ENCODE data around the gene POTEB2.
"Not testable (repeated sequence)": the region's sequence is repeated elsewhere in the genome, so short reads cannot be mapped to it uniquely, and the experiment has no call there.

The POTEB2 gene

DNA sequence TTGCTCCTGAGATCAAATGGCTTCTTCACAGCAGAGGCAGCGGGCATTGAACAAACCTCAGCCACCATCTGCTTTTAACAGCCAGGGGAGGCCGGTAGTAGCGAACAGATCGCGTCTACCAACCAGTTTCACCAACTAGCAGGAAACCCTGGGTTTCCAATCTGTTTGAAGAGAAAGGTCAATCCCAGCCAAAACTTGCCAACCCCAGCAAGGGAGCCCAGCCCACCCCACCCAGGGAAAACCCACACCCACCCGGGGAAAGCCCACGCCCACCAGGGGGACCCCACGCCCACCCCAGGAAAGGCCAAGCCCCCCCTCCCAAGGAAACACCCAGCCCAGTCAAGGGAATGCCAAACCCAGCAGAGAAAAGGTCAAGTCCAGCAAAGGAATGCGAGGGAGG lies at the start of gene POTEB2:
Gene POTEB2 (minus strand): TSS at position 101 of the 400 bp plus-strand sequence. CDS start 33 bp downstream, at position 68.
- DNase-seq, result not testable (repeated sequence)

DNA sequence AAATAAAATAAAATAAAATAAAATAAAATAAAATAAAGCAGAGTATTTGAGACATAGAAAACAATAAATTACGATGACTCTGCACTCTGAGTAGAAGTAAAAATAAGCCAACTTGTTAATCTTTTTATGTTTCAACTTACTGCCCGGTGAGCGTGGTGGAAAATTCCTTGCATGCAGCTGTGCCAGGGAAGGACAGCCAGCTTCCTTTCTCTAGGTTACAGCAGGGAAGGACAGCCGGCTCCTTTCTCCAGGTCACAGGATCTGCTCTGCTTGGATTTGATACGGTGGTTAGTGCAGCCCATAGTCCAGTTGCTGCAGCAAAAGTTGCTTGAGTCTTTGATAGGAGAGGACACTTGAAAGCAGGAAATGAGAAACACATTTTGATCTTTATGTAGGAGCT lies 13.8 kb upstream of the POTEB2 start:
- DNase-seq, result not testable (repeated sequence)

DNA sequence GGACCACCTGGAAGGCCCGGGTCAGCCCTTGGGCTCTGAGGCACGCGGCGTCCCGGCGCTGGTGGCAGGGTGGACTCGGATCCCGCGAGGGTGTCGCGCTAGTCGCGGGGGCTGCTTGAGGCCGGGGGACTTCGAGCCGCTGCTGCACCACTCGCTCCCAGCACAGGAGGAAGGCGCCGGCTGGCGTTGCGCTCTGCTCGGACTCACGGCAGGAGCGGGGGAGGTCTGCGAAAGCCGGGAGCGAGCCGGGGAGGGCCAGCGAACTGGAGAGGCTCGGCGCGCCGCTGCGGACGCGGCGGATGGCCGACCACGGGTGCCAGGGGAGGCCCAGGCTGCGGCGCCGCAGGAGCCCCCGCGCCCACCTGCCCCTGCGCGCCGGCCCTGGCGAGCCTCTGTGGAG lies 12.3 kb upstream of the POTEB2 start:
- not testable (repeated sequence) for DNase-seq

DNA sequence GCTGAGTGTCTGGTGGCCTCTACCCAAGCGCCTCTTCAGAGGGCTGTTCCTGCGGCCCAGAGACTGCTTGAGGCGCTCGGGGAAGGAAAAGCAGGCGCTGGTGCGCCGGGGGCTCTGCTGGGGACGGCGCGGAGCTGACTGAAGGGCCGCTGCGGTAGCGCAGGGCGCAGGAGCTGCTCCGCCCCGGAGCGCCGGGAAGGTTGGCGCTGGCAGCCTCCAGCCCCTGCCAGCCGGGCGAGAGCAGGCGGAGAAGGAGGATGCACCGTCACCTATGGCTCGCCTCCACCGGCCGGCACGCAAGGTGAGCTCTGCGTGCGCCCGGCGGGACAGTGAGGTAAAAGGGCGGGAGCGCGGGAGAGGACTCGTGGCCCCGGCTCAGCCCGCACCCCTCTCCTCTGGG lies 11.7 kb upstream of the POTEB2 start:
- not testable (repeated sequence) for DNase-seq
